Epithelial cell of proximal tubule (primary cell): ENCODE results near the gene RAI1. TPM values are rescaled to one million over a fixed set of nuclear protein-coding genes. Genes with fewer than 3 reads are reported as not detected.
"Not testable (repeated sequence)": the region's sequence is repeated elsewhere in the genome, so short reads cannot be mapped to it uniquely, and the experiment has no call there.

Experiments used
- DNase-seq: peaks from one replicate; pipeline ENCODE4 v3.0.0-alpha.2; 2011; ENCODE audit warnings: low read depth
- H3K4me3 ChIP-seq: 2 replicates; pipeline ENCODE4 v1.5.1; 2011; ENCODE audit warnings: low read depth, mild to moderate bottlenecking, low read length
- CTCF ChIP-seq: conservative IDR thresholded peaks from 2 replicates; pipeline ENCODE4 v1.5.1; 2012; ENCODE audit warnings: low read depth, mild to moderate bottlenecking, low read length
- total RNA-seq: library from RNA; depleted of rRNA; stranded (reverse); fragments of >200 nt; gene quantifications from 2 replicates; pipeline ENCODE4 v1.2.3, GENCODE V29; 2015

The RAI1 gene
- total RNA-seq, 1 donor from 2014 or later: 13.7 TPM

- no peak for DNase-seq
- no peak for TF ChIP-seq CTCF
- peak overlapping the region; percentile 85 for H3K4me3 ChIP-seq
These were observed 1.8 kb downstream of the RAI1 start for GRCh38 chr17:17682737-17683680.

GRCh38 chr17:17683710-17684365 is 2.6 kb downstream of the RAI1 start:
- TF ChIP-seq CTCF: no peak
- DNase-seq: no peak
- H3K4me3 ChIP-seq: peak overlapping the region; percentile 85

- TF ChIP-seq CTCF: no peak
- H3K4me3 ChIP-seq: no peak overlapping the region
- DNase-seq: no peak
These were observed 3.9 kb downstream of the RAI1 start for GRCh38 chr17:17684906-17685774.

DNA sequence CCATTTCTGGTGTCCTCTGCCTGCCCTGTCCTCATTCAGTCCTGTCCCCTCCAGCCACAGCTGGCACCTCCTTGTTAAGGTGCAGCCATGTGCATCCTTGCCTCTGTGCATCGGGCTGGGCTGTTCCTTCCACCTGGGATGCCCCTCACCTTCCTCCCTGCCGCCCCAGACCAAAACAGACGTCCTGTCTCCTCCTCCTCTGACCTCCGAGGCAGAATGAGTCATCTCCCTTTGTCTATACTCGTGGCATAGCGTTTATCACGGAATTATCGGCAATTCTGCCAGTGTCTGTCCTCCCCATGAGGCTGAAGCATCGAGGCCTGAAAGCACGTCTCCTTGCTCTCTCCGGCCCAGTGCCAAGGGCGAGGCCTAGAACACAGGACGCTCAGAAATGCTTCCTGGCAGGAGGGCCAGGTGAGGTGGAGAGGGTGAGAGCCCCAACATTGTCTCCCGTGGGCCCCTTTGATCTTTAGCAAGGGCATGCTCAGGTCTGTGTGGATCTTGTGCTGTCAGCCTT is 4.6 kb downstream of the RAI1 start:
- no peak for TF ChIP-seq CTCF
- peak overlapping the region; percentile 43 for H3K4me3 ChIP-seq
- DNase-seq: peak; percentile 58

DNA sequence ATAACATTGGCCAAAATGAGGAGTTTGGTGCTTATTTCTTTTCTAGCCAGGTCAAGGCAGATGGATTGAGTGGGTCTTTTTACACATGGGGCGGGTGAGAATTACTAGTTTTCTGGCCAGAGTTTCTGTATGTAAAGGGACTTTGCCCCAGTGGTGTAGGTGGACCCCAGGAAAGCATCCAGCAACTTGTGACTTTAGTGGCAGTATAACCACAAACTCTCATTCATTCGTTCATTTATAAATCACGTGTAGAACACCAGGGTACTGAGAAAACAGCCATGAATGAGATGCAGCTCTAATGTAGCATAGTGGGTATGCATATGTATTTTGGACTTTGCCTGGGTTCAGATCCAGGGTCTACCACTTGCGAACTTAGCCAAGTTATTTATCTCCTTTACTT is 8.1 kb downstream of the RAI1 start:
- H3K4me3 ChIP-seq: no peak overlapping the region
- TF ChIP-seq CTCF: no peak
- DNase-seq: no peak

- not testable (repeated sequence) for DNase-seq, H3K4me3 ChIP-seq
These were observed 9.0 kb downstream of the RAI1 start for GRCh38 chr17:17690233-17690632.
